Transverse colon (tissue), 4 donors: ENCODE results near the gene HASPIN. TPM values are rescaled to one million over a fixed set of nuclear protein-coding genes. Genes with fewer than 3 reads are reported as not detected.
"Not testable (repeated sequence)": the region's sequence is repeated elsewhere in the genome, so short reads cannot be mapped to it uniquely, and the experiment has no call there.

ENCODE experiments used
- DNase-seq: peaks from one replicate; pipeline ENCODE4 v3.0.0-alpha.2; 2019
- H3K27ac ChIP-seq, 4 donors: fragments of 200-600 bp; sonication (generic); 2 replicates each; pipeline ENCODE4 v1.5.1; 2016 to 2018; ENCODE audit warnings: inconsistent platforms in 4 of 4
- H3K27me3 ChIP-seq: fragments of 200-600 bp; sonication (generic); 2 replicates; pipeline ENCODE4 v1.5.1; 2017; ENCODE audit warnings: inconsistent platforms
- H3K36me3 ChIP-seq, 4 donors: fragments of 200-600 bp; sonication (generic); 2 replicates each; pipeline ENCODE4 v1.5.1; 2017 to 2019; ENCODE audit warnings: inconsistent platforms in 4 of 4
- H3K4me1 ChIP-seq, 4 donors: fragments of 200-600 bp; sonication (generic); 2 replicates each; pipeline ENCODE4 v1.5.1; 2017 to 2020; ENCODE audit warnings: inconsistent platforms in 4 of 4
- H3K4me3 ChIP-seq, 4 donors: fragments of 200-600 bp; sonication (generic); 1 replicate in 1 of 4; 2 replicates in 3 of 4; pipeline versions ENCODE4 v1.5.1 to v1.6.1; 2017 to 2019; ENCODE audit warnings: inconsistent platforms in 4 of 4
- H3K9me3 ChIP-seq, 2 donors: fragments of 200-600 bp; sonication (generic); 2 replicates each; pipeline ENCODE4 v1.5.1; 2017 to 2019; ENCODE audit warnings: inconsistent platforms in 2 of 2
- CTCF ChIP-seq, 5 experiments: fragments of 200-600 bp in 3 of 5; fragments of 450-650 bp in 2 of 5; sonication (generic) in 3 of 5; IDR thresholded peaks; 1 replicate in 2 of 5; 2 replicates in 3 of 5; pipeline ENCODE4 v1.5.1; 2016 to 2017; ENCODE audit warnings: antibody characterized with exemption in 5 of 5, inconsistent platforms in 3 of 5, mild to moderate bottlenecking in 2 of 5, moderate library complexity in 1 of 5
- EP300 ChIP-seq: sonication (generic); formaldehyde crosslinking; IDR thresholded peaks from one replicate; pipeline ENCODE4 v1.6.1; 2017; ENCODE audit warnings: antibody characterized with exemption, low read depth
- POLR2A ChIP-seq: fragments of 450-650 bp; IDR thresholded peaks from one replicate; pipeline ENCODE4 v1.6.1; 2016; ENCODE audit warnings: antibody characterized with exemption, mild to moderate bottlenecking, moderate library complexity
- POLR2AphosphoS5 ChIP-seq, 3 donors: sonication (generic); formaldehyde crosslinking; IDR thresholded peaks; one replicate each; pipeline ENCODE4 v1.6.1; 2016; ENCODE audit warnings: antibody characterized with exemption in 3 of 3
- WGBS, 2 donors: methylation state at CpG; one replicate each; pipeline ENCODE4 v1.1.5; 2018; ENCODE audit warnings: low coverage in 1 of 2; 5-methylcytosine and 5-hydroxymethylcytosine counted together
- in situ Hi-C, 4 donors: fragments of 200-750 bp; cut with MboI; loops; one replicate each; pipeline versions ENCODE4 v1.15.0 to v1.15.1; 2017; ENCODE audit warnings: low sequenced_read_pairs in 3 of 4, low pct_ligation_motif_present in 1 of 4, low pct_unique_long_range_greater_than_20kb in 1 of 4
- intact Hi-C: fragments of 100-400 bp; cut with DNase I; formaldehyde crosslinking; loops from one replicate; pipeline ENCODE4 v1.15.1; 2023; ENCODE audit warnings: low total_unique reads
- total RNA-seq, 4 donors: library from RNA; depleted of rRNA; stranded (reverse); fragments of >200 nt; gene quantifications; one replicate each; pipeline ENCODE4 v1.1.0, GENCODE V29; 2016

HASPIN gene
- total RNA-seq, 4 donors from 2014 or later, result 0.14 to 2.4 (median 0.64) TPM; not detected in 1

GRCh38 chr17:3704931-3705717, 18.6 kb upstream of the HASPIN start:
- 77 to 83% methylated on average over 4 to 20 of the region's 20 CpGs for WGBS, 2 donors
- no peaks in the 10 kb centered on the region for H3K9me3 ChIP-seq
- no peaks in the 10 kb centered on the region for H3K27me3 ChIP-seq
- H3K36me3 ChIP-seq, result no peaks in the 10 kb centered on the region
- H3K4me1 ChIP-seq, result no peaks in the 10 kb centered on the region
- H3K27ac ChIP-seq, result no peak overlapping the region
- in situ Hi-C loops, result no loop called here
- H3K4me3 ChIP-seq, result no peak overlapping the region
- DNase-seq, result no peak
- intact Hi-C loops, result no loop called here
- TF ChIP-seq EP300, result no peak
- no peak for TF ChIP-seq POLR2A
- no peak for TF ChIP-seq CTCF (IDR thresholded peaks at IDR 0.05)
- no peak for TF ChIP-seq POLR2AphosphoS5 (IDR thresholded peaks at IDR 0.05)

- DNase-seq, H3K27ac ChIP-seq, in situ Hi-C loops, H3K4me1 ChIP-seq, H3K27me3 ChIP-seq, H3K9me3 ChIP-seq, intact Hi-C loops, H3K36me3 ChIP-seq, H3K4me3 ChIP-seq: not testable (repeated sequence)
- 100% methylated on average over 1 of the region's 1 CpG; no CpG with 5 or more reads in 1 of the 2 donors for WGBS, 2 donors
Measured at GRCh38 chr17:3705718-3705984, 18.1 kb upstream of the HASPIN start.

GRCh38 chr17:3708366-3708765, 15.3 kb upstream of the HASPIN start:
- TF ChIP-seq CTCF (IDR thresholded peaks at IDR 0.05) (no peak), POLR2A (no peak), POLR2AphosphoS5 (IDR thresholded peaks at IDR 0.05) (no peak), EP300 (no peak)
- Histone ChIP-seq H3K27me3 (no peaks in the 10 kb centered on the region), H3K4me1 (peaks cover 0 to 3% (median 0%) of the 10 kb centered on the region in 4 donors), H3K9me3 (no peaks in the 10 kb centered on the region), H3K4me3 (no peak overlapping the region), H3K36me3 (peaks cover 0 to 3% (median 0%) of the 10 kb centered on the region in 4 donors), H3K27ac (no peak overlapping the region)
- intact Hi-C loops, result no loop called here
- no peak for DNase-seq
- 30 to 58% methylated on average over 2 to 3 of the region's 3 CpGs for WGBS, 2 donors
- in situ Hi-C loops, result no loop called here

- 53 to 64% methylated on average over 3 to 5 of the region's 5 CpGs for WGBS, 2 donors
- DNase-seq, result peak; percentile 53
- no peaks in the 10 kb centered on the region for H3K9me3 ChIP-seq
- H3K27ac ChIP-seq, result peak overlapping the region; percentile 40 to 71 (median 43)
- TF ChIP-seq CTCF (IDR thresholded peaks at IDR 0.05), result no peak
- no peak for TF ChIP-seq POLR2A
- peak in 1 of 3 donors; percentile 41 for TF ChIP-seq POLR2AphosphoS5 (IDR thresholded peaks at IDR 0.05)
- no peak for TF ChIP-seq EP300
- H3K4me3 ChIP-seq, result no peak overlapping the region
- intact Hi-C loops, result no loop called here
- no peaks in the 10 kb centered on the region for H3K27me3 ChIP-seq
- in situ Hi-C loops, result no loop called here
- peaks cover 0 to 27% (median 7%) of the 10 kb centered on the region in 4 donors for H3K36me3 ChIP-seq
- peaks cover 0 to 3% (median 0%) of the 10 kb centered on the region in 4 donors for H3K4me1 ChIP-seq
Measured at GRCh38 chr17:3710951-3711383, 12.7 kb upstream of the HASPIN start.
